Gastrocnemius medialis (tissue), 4 donors: ENCODE data around the gene SCAMP3. TPM values are rescaled to one million over a fixed set of nuclear protein-coding genes. Genes with fewer than 3 reads are reported as not detected.
"Not testable (repeated sequence)": the region's sequence is repeated elsewhere in the genome, so short reads cannot be mapped to it uniquely, and the experiment has no call there.

Experiments used
- ATAC-seq, 2 donors: fragments of 150-250 bp; one replicate each; pipeline ENCODE4 v1.9.1; 2016
- DNase-seq, 2 donors: peaks; one replicate each; pipeline ENCODE4 v3.0.0-alpha.2; 2019
- H3K27ac ChIP-seq, 4 donors: fragments of 200-600 bp; sonication (generic); 1 replicate in 1 of 4; 2 replicates in 3 of 4; pipeline ENCODE4 v1.5.1; 2016 to 2018; ENCODE audit warnings: mild to moderate bottlenecking in 2 of 4, moderate library complexity in 1 of 4
- H3K27me3 ChIP-seq, 3 donors: fragments of 200-600 bp; sonication (generic) in 2 of 3; 1 replicate in 1 of 3; 2 replicates in 2 of 3; pipeline versions ENCODE4 v1.5.1 to v1.6.0; 2016 to 2019; ENCODE audit warnings: mild to moderate bottlenecking in 1 of 3, moderate library complexity in 1 of 3
- H3K36me3 ChIP-seq, 2 donors: fragments of 200-600 bp; sonication (generic) in 1 of 2; one replicate each; pipeline ENCODE4 v1.5.1; 2017 to 2018
- H3K4me1 ChIP-seq, 2 donors: fragments of 200-600 bp; sonication (generic) in 1 of 2; one replicate each; pipeline ENCODE4 v1.5.1; 2016 to 2017; ENCODE audit warnings: mild to moderate bottlenecking in 2 of 2
- H3K4me3 ChIP-seq, 4 donors: fragments of 200-600 bp; sonication (generic) in 3 of 4; 1 replicate in 1 of 4; 2 replicates in 3 of 4; pipeline ENCODE4 v1.5.1; 2016 to 2019; ENCODE audit warnings: mild to moderate bottlenecking in 2 of 4
- H3K9me3 ChIP-seq, 3 donors: fragments of 200-600 bp; sonication (generic) in 2 of 3; 1 replicate in 1 of 3; 2 replicates in 2 of 3; pipeline ENCODE4 v1.5.1; 2016 to 2019
- CTCF ChIP-seq, 5 experiments: fragments of 450-650 bp in 3 of 5; fragments of 200-600 bp in 2 of 5; sonication (generic) in 2 of 5; IDR thresholded peaks in 4 of 5; conservative IDR thresholded peaks in 1 of 5; 1 replicate in 4 of 5; 2 replicates in 1 of 5; pipeline ENCODE4 v1.5.1; 2016 to 2019; ENCODE audit warnings: antibody characterized with exemption in 5 of 5, mild to moderate bottlenecking in 3 of 5, moderate library complexity in 3 of 5
- POLR2A ChIP-seq, 2 donors: fragments of 450-650 bp; IDR thresholded peaks; one replicate each; pipeline ENCODE4 v1.6.1; 2017; ENCODE audit warnings: antibody characterized with exemption in 2 of 2, mild to moderate bottlenecking in 2 of 2, moderate library complexity in 2 of 2
- in situ Hi-C, 4 donors: fragments of 200-750 bp; cut with MboI; loops; one replicate each; pipeline versions ENCODE4 v1.15.0 to v1.8.0; 2017; ENCODE audit warnings: low sequenced_read_pairs in 4 of 4
- intact Hi-C: fragments of 100-400 bp; cut with DNase I; formaldehyde crosslinking; loops from one replicate; pipeline ENCODE4 v1.15.1; 2023; ENCODE audit warnings: low total_unique reads
- total RNA-seq, 4 donors: library from RNA; depleted of rRNA; stranded (reverse); fragments of >200 nt; gene quantifications; one replicate each; pipeline versions ENCODE4 v1.1.0 to v1.2.3, GENCODE V29; 2016

Gene SCAMP3
- total RNA-seq, 4 donors from 2014 or later, result 60.0 to 108 (median 79.3) TPM

- Histone ChIP-seq H3K27me3 (peaks cover 17 to 25% (median 24%) of the 10 kb centered on the region in 3 donors), H3K4me3 (peak overlapping the region in 3 of 4 donors; percentile 1 to 9 (median 9)), H3K27ac (no peak overlapping the region), H3K36me3 (no peaks in the 10 kb centered on the region), H3K4me1 (no peaks in the 10 kb centered on the region), H3K9me3 (no peaks in the 10 kb centered on the region)
- no peak for ATAC-seq
- no peak for DNase-seq
- TF ChIP-seq CTCF (IDR thresholded peaks at IDR 0.05 in 4 of 5, conservative IDR thresholded peaks at IDR 0.05 in 1 of 5), result no peak
- no peak for TF ChIP-seq POLR2A (IDR thresholded peaks at IDR 0.05)
- in situ Hi-C loops (no loop called here), intact Hi-C loops (no loop called here)
These were observed 33.2 kb upstream of the SCAMP3 start for GRCh38 chr1:155295183-155295941.

GRCh38 chr1:155294520-155295182 lies 32.5 kb upstream of the SCAMP3 start:
- H3K4me3 ChIP-seq, result peak overlapping the region in 2 of 4 donors; percentile 1 to 9
- in situ Hi-C loops, result no loop called here
- no peak overlapping the region for H3K27ac ChIP-seq
- intact Hi-C loops, result no loop called here
- H3K4me1 ChIP-seq, result no peaks in the 10 kb centered on the region
- no peaks in the 10 kb centered on the region for H3K9me3 ChIP-seq
- ATAC-seq, result no peak
- peaks cover 17 to 25% (median 24%) of the 10 kb centered on the region in 3 donors for H3K27me3 ChIP-seq
- TF ChIP-seq POLR2A (IDR thresholded peaks at IDR 0.05) (no peak), CTCF (IDR thresholded peaks at IDR 0.05 in 4 of 5, conservative IDR thresholded peaks at IDR 0.05 in 1 of 5) (no peak)
- no peaks in the 10 kb centered on the region for H3K36me3 ChIP-seq
- no peak for DNase-seq

- intact Hi-C loops, result no loop called here
- H3K27me3 ChIP-seq, result peaks cover 17 to 25% (median 24%) of the 10 kb centered on the region in 3 donors
These were observed 31.1 kb upstream of the SCAMP3 start for GRCh38 chr1:155293086-155293749.

GRCh38 chr1:155291006-155291405 lies 28.8 kb upstream of the SCAMP3 start:
- intact Hi-C loops, result not testable (repeated sequence)

More at GRCh38 chr1:155293086-155293749, 31.1 kb upstream of the SCAMP3 start:
- Histone ChIP-seq H3K9me3 (no peaks in the 10 kb centered on the region), H3K4me3 (no peak overlapping the region), H3K27ac (no peak overlapping the region), H3K4me1 (no peaks in the 10 kb centered on the region), H3K36me3 (no peaks in the 10 kb centered on the region)
- no peak for TF ChIP-seq POLR2A (IDR thresholded peaks at IDR 0.05)
- TF ChIP-seq CTCF (IDR thresholded peaks at IDR 0.05 in 4 of 5, conservative IDR thresholded peaks at IDR 0.05 in 1 of 5), result no peak
- no peak for ATAC-seq
- DNase-seq, result no peak
- in situ Hi-C loops, result no loop called here

More at GRCh38 chr1:155291006-155291405, 28.8 kb upstream of the SCAMP3 start:
- H3K4me1 ChIP-seq, H3K36me3 ChIP-seq, H3K9me3 ChIP-seq, H3K27ac ChIP-seq, DNase-seq, H3K4me3 ChIP-seq, in situ Hi-C loops, ATAC-seq: not testable (repeated sequence)
- H3K27me3 ChIP-seq, result peaks cover 17 to 22% (median 18%) of the 10 kb centered on the region in 3 donors
